NCI-H1436 (cell line): Measurements from ENCODE around the gene KRTAP10-12.
A peak's percentile ranks its signal among the peaks of the same experiment; 100 is the strongest.
"Not testable (repeated sequence)": the region's sequence is repeated elsewhere in the genome, so short reads cannot be mapped to it uniquely, and the experiment has no call there.

ENCODE experiments used
- DNase-seq: peaks from one replicate; lab custom pipeline; 2025; lab: John Stamatoyannopoulos, UW

KRTAP10-12 gene

GRCh38 chr21:44670642-44671432 is 26.1 kb upstream of the KRTAP10-12 start:
- DNase-seq = no peak

- no peak for DNase-seq
Observed at GRCh38 chr21:44671911-44672310, 25.1 kb upstream of the KRTAP10-12 start.

GRCh38 chr21:44677881-44678280 is 19.1 kb upstream of the KRTAP10-12 start:
- no peak for DNase-seq

- no peak for DNase-seq
Observed at GRCh38 chr21:44681152-44681551, 15.8 kb upstream of the KRTAP10-12 start.

GRCh38 chr21:44681861-44682579 is 15.0 kb upstream of the KRTAP10-12 start, which contains the start of gene KRTAP12-1:
TSS of gene KRTAP12-1 (minus strand) at chr21:44682163. CDS start at chr21:44682123, 40 bp downstream.
- peak; percentile 91 for DNase-seq

- no peak for DNase-seq
Observed at GRCh38 chr21:44682580-44683151, 14.3 kb upstream of the KRTAP10-12 start.

- no peak for DNase-seq
Observed at GRCh38 chr21:44684077-44684476, 12.9 kb upstream of the KRTAP10-12 start.

- DNase-seq = no peak
Observed at GRCh38 chr21:44684483-44684882, 12.5 kb upstream of the KRTAP10-12 start.

GRCh38 chr21:44685050-44685449 is 11.9 kb upstream of the KRTAP10-12 start:
- not testable (repeated sequence) for DNase-seq

GRCh38 chr21:44686000-44686781 is 10.8 kb upstream of the KRTAP10-12 start:
- DNase-seq = no peak

- no peak for DNase-seq
Observed at GRCh38 chr21:44686843-44687561, 10.0 kb upstream of the KRTAP10-12 start.

- peak; percentile 77 for DNase-seq
Observed at GRCh38 chr21:44687671-44688070, 9.3 kb upstream of the KRTAP10-12 start.

- DNase-seq = not testable (repeated sequence)
Observed at GRCh38 chr21:44689740-44690139, 7.2 kb upstream of the KRTAP10-12 start.

GRCh38 chr21:44691686-44692085 is 5.3 kb upstream of the KRTAP10-12 start:
- DNase-seq = no peak

- no peak for DNase-seq
Observed at GRCh38 chr21:44692798-44693512, 4.0 kb upstream of the KRTAP10-12 start.

GRCh38 chr21:44694776-44695175 is 2.2 kb upstream of the KRTAP10-12 start:
- no peak for DNase-seq

GRCh38 chr21:44695184-44695583 is 1.8 kb upstream of the KRTAP10-12 start:
- DNase-seq = no peak

- no peak for DNase-seq
Observed at GRCh38 chr21:44695641-44696040, 1.3 kb upstream of the KRTAP10-12 start.

GRCh38 chr21:44696572-44696971 is 400 bp upstream of the KRTAP10-12 start:
- DNase-seq = no peak

GRCh38 chr21:44697811-44698734 is 1.1 kb downstream of the KRTAP10-12 start:
- DNase-seq = no peak
